Glutamatergic neuron (in vitro differentiated cells): ENCODE results near the gene FAM120AOS. TPM values are rescaled to one million over a fixed set of nuclear protein-coding genes. Genes with fewer than 3 reads are reported as not detected.

Experiments used
- DNase-seq: peaks from one replicate; pipeline ENCODE4 v3.0.0; 2022
- H3K27ac Mint-ChIP-seq: one replicate; pipeline ENCODE4 v1.8.0; 2020; ENCODE audit warnings: mild to moderate bottlenecking, mixed read lengths, inconsistent platforms; ENCODE audit not compliant: unreplicated experiment
- H3K27me3 Mint-ChIP-seq: one replicate; pipeline ENCODE4 v1.8.0; 2020; ENCODE audit warnings: mild to moderate bottlenecking, moderate library complexity, mixed read lengths, inconsistent platforms; ENCODE audit not compliant: unreplicated experiment
- H3K36me3 Mint-ChIP-seq: one replicate; pipeline ENCODE4 v1.8.0; 2020; ENCODE audit warnings: mild to moderate bottlenecking, mixed read lengths, inconsistent platforms; ENCODE audit not compliant: unreplicated experiment
- H3K4me1 Mint-ChIP-seq: one replicate; pipeline ENCODE4 v1.8.0; 2020; ENCODE audit warnings: mild to moderate bottlenecking, low read depth, mixed read lengths, inconsistent platforms; ENCODE audit not compliant: unreplicated experiment
- H3K4me3 Mint-ChIP-seq: one replicate; pipeline ENCODE4 v1.8.0; 2020; ENCODE audit warnings: mild to moderate bottlenecking, mixed read lengths, inconsistent platforms; ENCODE audit not compliant: unreplicated experiment
- H3K9me3 Mint-ChIP-seq: one replicate; pipeline ENCODE4 v1.8.0; 2020; ENCODE audit warnings: mild to moderate bottlenecking, moderate library complexity, mixed read lengths, inconsistent platforms; ENCODE audit not compliant: unreplicated experiment
- CTCF ChIP-seq: fragments of 200-600 bp; sonication (generic); IDR thresholded peaks from one replicate; pipeline ENCODE4 v1.5.0; 2021; ENCODE audit not compliant: partially characterized antibody, unreplicated experiment
- total RNA-seq: library from RNA; stranded (reverse); fragmentation: NEBNext Ultra II Directional; extraction: Animal tissue kit (Norgen Biotek cat#: 25700); gene quantifications from one replicate; pipeline ENCODE4 v1.2.1, GENCODE V29; 2021; ENCODE audit not compliant: unreplicated experiment

The FAM120AOS gene
- total RNA-seq, 1 donor from 2014 or later = 24.2 TPM

GRCh38 chr9:93461414-93461743 lies 8.0 kb upstream of the FAM120AOS start:
- no peak for TF ChIP-seq CTCF
- Mint-ChIP-seq H3K9me3 (peaks cover 4% of the 10 kb centered on the region), H3K27ac (no peak overlapping the region), H3K27me3 (no peaks in the 10 kb centered on the region), H3K4me3 (no peak overlapping the region), H3K4me1 (peaks cover 32% of the 10 kb centered on the region), H3K36me3 (peaks cover 5% of the 10 kb centered on the region)
- DNase-seq = no peak

- no peaks in the 10 kb centered on the region for H3K27me3 Mint-ChIP-seq
- H3K9me3 Mint-ChIP-seq = peaks cover 4% of the 10 kb centered on the region
- no peak overlapping the region for H3K4me3 Mint-ChIP-seq
- peaks cover 35% of the 10 kb centered on the region for H3K4me1 Mint-ChIP-seq
- no peak overlapping the region for H3K27ac Mint-ChIP-seq
- TF ChIP-seq CTCF = no peak
- no peak for DNase-seq
- H3K36me3 Mint-ChIP-seq = peaks cover 5% of the 10 kb centered on the region
Measured at GRCh38 chr9:93460689-93461413, 7.5 kb upstream of the FAM120AOS start.

GRCh38 chr9:93459432-93459847 lies 6.1 kb upstream of the FAM120AOS start:
- Mint-ChIP-seq H3K4me1 (peaks cover 27% of the 10 kb centered on the region), H3K36me3 (peaks cover 5% of the 10 kb centered on the region), H3K27ac (no peak overlapping the region), H3K27me3 (no peaks in the 10 kb centered on the region), H3K9me3 (peaks cover 4% of the 10 kb centered on the region), H3K4me3 (no peak overlapping the region)
- no peak for DNase-seq
- TF ChIP-seq CTCF = no peak

- Mint-ChIP-seq H3K9me3 (peaks cover 4% of the 10 kb centered on the region), H3K27ac (no peak overlapping the region), H3K4me1 (peaks cover 26% of the 10 kb centered on the region), H3K36me3 (peaks cover 5% of the 10 kb centered on the region), H3K27me3 (no peaks in the 10 kb centered on the region), H3K4me3 (no peak overlapping the region)
- DNase-seq = no peak
- no peak for TF ChIP-seq CTCF
Measured at GRCh38 chr9:93458712-93459111, 5.3 kb upstream of the FAM120AOS start.

- TF ChIP-seq CTCF = no peak
- H3K27ac Mint-ChIP-seq = no peak overlapping the region
- peaks cover 9% of the 10 kb centered on the region for H3K27me3 Mint-ChIP-seq
- no peak overlapping the region for H3K4me3 Mint-ChIP-seq
- H3K9me3 Mint-ChIP-seq = peaks cover 12% of the 10 kb centered on the region
- peaks cover 5% of the 10 kb centered on the region for H3K36me3 Mint-ChIP-seq
- peaks cover 25% of the 10 kb centered on the region for H3K4me1 Mint-ChIP-seq
- no peak for DNase-seq
Measured at GRCh38 chr9:93457006-93457405, 3.6 kb upstream of the FAM120AOS start.
